ENCODE measurements around the gene DOHH.

Gene DOHH

GRCh38 chr19:3519126-3519525, 18.7 kb upstream of the DOHH start:
- no peak overlapping the region for H3K4me3 ChIP-seq (ENCODE audit: low read length)
- H4K5ac ChIP-seq (ENCODE audit: low read length): no peak overlapping the region
- H3K36me3 ChIP-seq (ENCODE audit: control insufficient read depth, insufficient read depth, low read length): peaks cover 2% of the 10 kb centered on the region
- H3K27ac ChIP-seq (ENCODE audit: low read depth, low read length): no peak overlapping the region
- no peak overlapping the region for H2BK120ac ChIP-seq (ENCODE audit: low read depth, low read length)
- H3K27me3 ChIP-seq (ENCODE audit: insufficient read depth, low read length, poor library complexity): no peaks in the 10 kb centered on the region
- H3K79me1 ChIP-seq (ENCODE audit: low read length): peaks cover 36% of the 10 kb centered on the region
- no peak overlapping the region for H3K9ac ChIP-seq (ENCODE audit: low read length)
- peaks cover 28% of the 10 kb centered on the region for H3K79me2 ChIP-seq (ENCODE audit: control insufficient read depth, insufficient read depth, low read length)
- no peaks in the 10 kb centered on the region for H3K4me1 ChIP-seq (ENCODE audit: control insufficient read depth, low read depth, low read length)
- H3K4me2 ChIP-seq (ENCODE audit: low read length): no peak overlapping the region
- no peak overlapping the region for H3K18ac ChIP-seq (ENCODE audit: low read length)
- no peak overlapping the region for H4K8ac ChIP-seq (ENCODE audit: low read depth, low read length)
- WGBS (ENCODE audit: extremely low coverage, insufficient coverage, low lambda C conversion rate): no CpG with 5 or more reads among the region's 18 CpGs
- H2BK15ac ChIP-seq (replicated peaks; ENCODE audit: low read depth): no peak overlapping the region
- H3K56ac ChIP-seq (ENCODE audit: low read length): no peak overlapping the region
- H2BK5ac ChIP-seq (ENCODE audit: low read length): no peak overlapping the region
- no peak overlapping the region for H3K4ac ChIP-seq (ENCODE audit: low read depth, low read length)
- no peak for DNase-seq
- no peak overlapping the region for H2AK5ac ChIP-seq (ENCODE audit: low read length)
- no peak overlapping the region for H3K23ac ChIP-seq (ENCODE audit: low read length)

DNA sequence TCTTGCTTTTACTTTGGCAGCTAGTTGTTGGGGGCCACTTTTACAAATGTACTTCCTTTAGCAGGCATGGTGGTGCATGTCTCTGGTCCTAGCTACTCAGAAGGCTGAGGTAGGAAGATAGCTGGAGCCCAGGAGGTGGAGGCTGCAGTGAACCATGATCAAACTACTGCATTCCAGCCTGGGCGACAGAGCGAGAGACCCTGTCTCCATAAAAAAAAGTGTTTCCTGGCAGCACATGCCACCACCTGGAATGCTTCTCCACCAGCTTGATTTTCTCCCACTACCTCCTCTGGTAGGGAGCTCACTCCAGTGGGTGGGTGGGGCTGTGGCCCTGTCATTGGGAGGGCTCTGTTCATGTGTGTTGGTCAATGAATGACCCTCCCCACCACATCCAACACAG, 18.2 kb upstream of the DOHH start:
- H3K18ac ChIP-seq (ENCODE audit: low read length): no peak overlapping the region
- peaks cover 2% of the 10 kb centered on the region for H3K36me3 ChIP-seq (ENCODE audit: control insufficient read depth, insufficient read depth, low read length)

GRCh38 chr19:3518255-3518654, 17.8 kb upstream of the DOHH start:
- Histone ChIP-seq H3K36me3 (ENCODE audit: control insufficient read depth, insufficient read depth, low read length) (peaks cover 2% of the 10 kb centered on the region), H4K5ac (ENCODE audit: low read length) (no peak overlapping the region)

More for the DNA sequence above, 18.2 kb upstream of the DOHH start:
- no peak overlapping the region for H3K56ac ChIP-seq (ENCODE audit: low read length)
- no peak overlapping the region for H2BK5ac ChIP-seq (ENCODE audit: low read length)
- no peak overlapping the region for H3K27ac ChIP-seq (ENCODE audit: low read depth, low read length)
- no peaks in the 10 kb centered on the region for H3K27me3 ChIP-seq (ENCODE audit: insufficient read depth, low read length, poor library complexity)
- no peak overlapping the region for H2BK120ac ChIP-seq (ENCODE audit: low read depth, low read length)
- no peak overlapping the region for H2BK15ac ChIP-seq (replicated peaks; ENCODE audit: low read depth)
- no peak overlapping the region for H4K5ac ChIP-seq (ENCODE audit: low read length)
- H3K4ac ChIP-seq (ENCODE audit: low read depth, low read length): no peak overlapping the region
- no peak overlapping the region for H2AK5ac ChIP-seq (ENCODE audit: low read length)
- DNase-seq: no peak
- H3K4me3 ChIP-seq (ENCODE audit: low read length): no peak overlapping the region
- H4K8ac ChIP-seq (ENCODE audit: low read depth, low read length): no peak overlapping the region
- no CpG with 5 or more reads among the region's 2 CpGs for WGBS (ENCODE audit: extremely low coverage, insufficient coverage, low lambda C conversion rate)
- no peak overlapping the region for H3K23ac ChIP-seq (ENCODE audit: low read length)
- no peak overlapping the region for H3K4me2 ChIP-seq (ENCODE audit: low read length)
- peaks cover 36% of the 10 kb centered on the region for H3K79me1 ChIP-seq (ENCODE audit: low read length)
- peaks cover 28% of the 10 kb centered on the region for H3K79me2 ChIP-seq (ENCODE audit: control insufficient read depth, insufficient read depth, low read length)
- no peaks in the 10 kb centered on the region for H3K4me1 ChIP-seq (ENCODE audit: control insufficient read depth, low read depth, low read length)
- no peak overlapping the region for H3K9ac ChIP-seq (ENCODE audit: low read length)

GRCh38 chr19:3517638-3518037, 17.2 kb upstream of the DOHH start:
- DNase-seq: no peak
- peaks cover 2% of the 10 kb centered on the region for H3K36me3 ChIP-seq (ENCODE audit: control insufficient read depth, insufficient read depth, low read length)

More at GRCh38 chr19:3518255-3518654, 17.8 kb upstream of the DOHH start:
- no peak for DNase-seq
- H2BK15ac ChIP-seq (replicated peaks; ENCODE audit: low read depth): no peak overlapping the region
- H2BK120ac ChIP-seq (ENCODE audit: low read depth, low read length): no peak overlapping the region
- H2BK5ac ChIP-seq (ENCODE audit: low read length): no peak overlapping the region
- no peak overlapping the region for H3K27ac ChIP-seq (ENCODE audit: low read depth, low read length)
- H3K4me3 ChIP-seq (ENCODE audit: low read length): no peak overlapping the region
- no peak overlapping the region for H3K18ac ChIP-seq (ENCODE audit: low read length)
- no CpG with 5 or more reads among the region's 10 CpGs for WGBS (ENCODE audit: extremely low coverage, insufficient coverage, low lambda C conversion rate)
- H4K8ac ChIP-seq (ENCODE audit: low read depth, low read length): no peak overlapping the region
- peaks cover 39% of the 10 kb centered on the region for H3K79me1 ChIP-seq (ENCODE audit: low read length)
- no peak overlapping the region for H3K56ac ChIP-seq (ENCODE audit: low read length)
- H3K4ac ChIP-seq (ENCODE audit: low read depth, low read length): no peak overlapping the region
- H3K9ac ChIP-seq (ENCODE audit: low read length): no peak overlapping the region
- no peak overlapping the region for H2AK5ac ChIP-seq (ENCODE audit: low read length)
- H3K23ac ChIP-seq (ENCODE audit: low read length): no peak overlapping the region
- no peaks in the 10 kb centered on the region for H3K27me3 ChIP-seq (ENCODE audit: insufficient read depth, low read length, poor library complexity)
- H3K4me1 ChIP-seq (ENCODE audit: control insufficient read depth, low read depth, low read length): no peaks in the 10 kb centered on the region
- peaks cover 30% of the 10 kb centered on the region for H3K79me2 ChIP-seq (ENCODE audit: control insufficient read depth, insufficient read depth, low read length)
- H3K4me2 ChIP-seq (ENCODE audit: low read length): no peak overlapping the region

DNA sequence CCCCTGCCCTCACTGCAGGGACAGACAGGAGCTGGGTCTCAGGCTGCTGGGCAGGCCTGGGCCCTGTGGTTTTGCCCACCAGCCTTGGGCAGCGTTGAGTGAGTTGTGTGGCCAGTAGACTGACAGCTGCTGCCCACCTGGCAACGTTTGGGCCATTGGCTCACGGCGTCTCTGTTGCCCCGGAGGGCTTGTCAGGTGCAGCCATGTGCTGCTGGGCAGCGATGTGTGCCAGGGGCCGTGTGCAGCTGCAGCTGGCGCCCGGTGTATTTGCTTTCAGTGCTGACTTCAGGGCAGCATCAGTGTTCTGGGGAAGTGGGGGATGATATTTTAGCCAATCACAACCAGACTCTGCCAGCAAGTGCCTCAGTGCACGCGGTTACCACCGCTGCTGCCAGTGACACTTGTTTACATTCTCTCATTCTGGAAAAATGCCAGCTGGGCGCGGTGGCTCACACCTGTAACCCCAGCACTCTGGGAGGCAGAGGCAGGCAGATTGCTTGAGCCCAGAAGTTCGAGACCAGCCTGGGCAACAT, 16.3 kb upstream of the DOHH start:
- Histone ChIP-seq H3K27ac (ENCODE audit: low read depth, low read length) (no peak overlapping the region), H3K36me3 (ENCODE audit: control insufficient read depth, insufficient read depth, low read length) (peaks cover 2% of the 10 kb centered on the region), H3K4ac (ENCODE audit: low read depth, low read length) (no peak overlapping the region), H4K5ac (ENCODE audit: low read length) (no peak overlapping the region), H3K4me1 (ENCODE audit: control insufficient read depth, low read depth, low read length) (no peaks in the 10 kb centered on the region), H3K56ac (ENCODE audit: low read length) (no peak overlapping the region), H2BK5ac (ENCODE audit: low read length) (no peak overlapping the region), H3K79me1 (ENCODE audit: low read length) (peaks cover 38% of the 10 kb centered on the region), H3K23ac (ENCODE audit: low read length) (no peak overlapping the region), H2BK120ac (ENCODE audit: low read depth, low read length) (no peak overlapping the region), H2BK15ac (replicated peaks; ENCODE audit: low read depth) (no peak overlapping the region), H3K27me3 (ENCODE audit: insufficient read depth, low read length, poor library complexity) (no peaks in the 10 kb centered on the region), H3K4me2 (ENCODE audit: low read length) (no peak overlapping the region), H3K18ac (ENCODE audit: low read length) (no peak overlapping the region), H2AK5ac (ENCODE audit: low read length) (no peak overlapping the region), H4K8ac (ENCODE audit: low read depth, low read length) (no peak overlapping the region), H3K79me2 (ENCODE audit: control insufficient read depth, insufficient read depth, low read length) (peaks cover 43% of the 10 kb centered on the region), H3K4me3 (ENCODE audit: low read length) (no peak overlapping the region), H3K9ac (ENCODE audit: low read length) (no peak overlapping the region)
- DNase-seq: no peak
- WGBS (ENCODE audit: extremely low coverage, insufficient coverage, low lambda C conversion rate): no CpG with 5 or more reads among the region's 15 CpGs

More at GRCh38 chr19:3517638-3518037, 17.2 kb upstream of the DOHH start:
- no peak overlapping the region for H2AK5ac ChIP-seq (ENCODE audit: low read length)
- H3K4me1 ChIP-seq (ENCODE audit: control insufficient read depth, low read depth, low read length): no peaks in the 10 kb centered on the region
- H2BK15ac ChIP-seq (replicated peaks; ENCODE audit: low read depth): no peak overlapping the region
- no CpG with 5 or more reads among the region's 2 CpGs for WGBS (ENCODE audit: extremely low coverage, insufficient coverage, low lambda C conversion rate)
- H3K4me2 ChIP-seq (ENCODE audit: low read length): no peak overlapping the region
- peaks cover 39% of the 10 kb centered on the region for H3K79me1 ChIP-seq (ENCODE audit: low read length)
- no peak overlapping the region for H3K23ac ChIP-seq (ENCODE audit: low read length)
- no peak overlapping the region for H2BK120ac ChIP-seq (ENCODE audit: low read depth, low read length)
- no peak overlapping the region for H3K4me3 ChIP-seq (ENCODE audit: low read length)
- no peaks in the 10 kb centered on the region for H3K27me3 ChIP-seq (ENCODE audit: insufficient read depth, low read length, poor library complexity)
- H3K56ac ChIP-seq (ENCODE audit: low read length): no peak overlapping the region
- no peak overlapping the region for H3K4ac ChIP-seq (ENCODE audit: low read depth, low read length)
- no peak overlapping the region for H3K18ac ChIP-seq (ENCODE audit: low read length)
- H3K9ac ChIP-seq (ENCODE audit: low read length): no peak overlapping the region
- H3K79me2 ChIP-seq (ENCODE audit: control insufficient read depth, insufficient read depth, low read length): peaks cover 34% of the 10 kb centered on the region
- H4K8ac ChIP-seq (ENCODE audit: low read depth, low read length): no peak overlapping the region
- H4K5ac ChIP-seq (ENCODE audit: low read length): no peak overlapping the region
- H3K27ac ChIP-seq (ENCODE audit: low read depth, low read length): no peak overlapping the region
- H2BK5ac ChIP-seq (ENCODE audit: low read length): no peak overlapping the region

- no peak for DNase-seq
- no peak overlapping the region for H3K56ac ChIP-seq (ENCODE audit: low read length)
- no peak overlapping the region for H4K8ac ChIP-seq (ENCODE audit: low read depth, low read length)
- H3K27me3 ChIP-seq (ENCODE audit: insufficient read depth, low read length, poor library complexity): no peaks in the 10 kb centered on the region
- no peak overlapping the region for H2AK5ac ChIP-seq (ENCODE audit: low read length)
- peaks cover 39% of the 10 kb centered on the region for H3K79me1 ChIP-seq (ENCODE audit: low read length)
- no peak overlapping the region for H3K9ac ChIP-seq (ENCODE audit: low read length)
- no peak overlapping the region for H2BK5ac ChIP-seq (ENCODE audit: low read length)
- no peak overlapping the region for H2BK15ac ChIP-seq (replicated peaks; ENCODE audit: low read depth)
- peaks cover 44% of the 10 kb centered on the region for H3K79me2 ChIP-seq (ENCODE audit: control insufficient read depth, insufficient read depth, low read length)
- H3K23ac ChIP-seq (ENCODE audit: low read length): no peak overlapping the region
- H2BK120ac ChIP-seq (ENCODE audit: low read depth, low read length): no peak overlapping the region
- H3K4me2 ChIP-seq (ENCODE audit: low read length): no peak overlapping the region
- no peak overlapping the region for H4K5ac ChIP-seq (ENCODE audit: low read length)
- no peaks in the 10 kb centered on the region for H3K4me1 ChIP-seq (ENCODE audit: control insufficient read depth, low read depth, low read length)
- no peak overlapping the region for H3K27ac ChIP-seq (ENCODE audit: low read depth, low read length)
- WGBS (ENCODE audit: extremely low coverage, insufficient coverage, low lambda C conversion rate): no CpG with 5 or more reads among the region's 15 CpGs
- no peak overlapping the region for H3K18ac ChIP-seq (ENCODE audit: low read length)
- H3K36me3 ChIP-seq (ENCODE audit: control insufficient read depth, insufficient read depth, low read length): peaks cover under 1% of the 10 kb centered on the region
- no peak overlapping the region for H3K4me3 ChIP-seq (ENCODE audit: low read length)
- H3K4ac ChIP-seq (ENCODE audit: low read depth, low read length): no peak overlapping the region
These were observed 15.5 kb upstream of the DOHH start for GRCh38 chr19:3515891-3516422.

Data from mesendoderm (in vitro differentiated cells).